Vagina (tissue), 2 donors: ENCODE measurements around the gene TTLL12. TPM values are rescaled to one million over a fixed set of nuclear protein-coding genes. Genes with fewer than 3 reads are reported as not detected.

Source experiments
- DNase-seq, 2 donors: peaks; one replicate each; pipeline ENCODE4 v3.0.0-alpha.2; 2017; ENCODE audit errors: extremely low spot score in 2 of 2
- H3K27ac ChIP-seq: fragments of 200-600 bp; sonication (generic); one replicate; pipeline ENCODE4 v1.5.1; 2019
- H3K27me3 ChIP-seq: fragments of 200-600 bp; sonication (generic); one replicate; pipeline ENCODE4 v1.5.1; 2019
- H3K36me3 ChIP-seq, 2 donors: fragments of 200-600 bp; sonication (generic); one replicate each; pipeline ENCODE4 v1.5.1; 2017 to 2019
- H3K4me1 ChIP-seq: fragments of 200-600 bp; sonication (generic); one replicate; pipeline ENCODE4 v1.5.1; 2019
- H3K4me3 ChIP-seq, 2 donors: fragments of 200-600 bp; sonication (generic); 1 replicate in 1 of 2; 2 replicates in 1 of 2; pipeline ENCODE4 v1.5.1; 2016 to 2019
- H3K9me3 ChIP-seq: fragments of 200-600 bp; sonication (generic); one replicate; pipeline ENCODE4 v1.5.1; 2019
- CTCF ChIP-seq, 3 experiments: fragments of 450-650 bp in 2 of 3; fragments of 200-600 bp in 1 of 3; sonication (generic) in 1 of 3; IDR thresholded peaks; one replicate each; pipeline ENCODE4 v1.5.1; 2017 to 2019; ENCODE audit warnings: antibody characterized with exemption in 3 of 3, mild to moderate bottlenecking in 2 of 3, moderate library complexity in 2 of 3
- POLR2A ChIP-seq, 2 donors: fragments of 450-650 bp; IDR thresholded peaks; one replicate each; pipeline ENCODE4 v1.6.1; 2017; ENCODE audit warnings: antibody characterized with exemption in 2 of 2, mild to moderate bottlenecking in 2 of 2, moderate library complexity in 2 of 2
- POLR2AphosphoS5 ChIP-seq, 2 donors: sonication (generic); formaldehyde crosslinking; IDR thresholded peaks; one replicate each; pipeline ENCODE4 v1.9.0; 2017; ENCODE audit warnings: antibody characterized with exemption in 2 of 2, mild to moderate bottlenecking in 2 of 2, low read depth in 1 of 2; ENCODE audit not compliant: insufficient read depth in 1 of 2
- intact Hi-C: fragments of 100-400 bp; cut with DNase I; formaldehyde crosslinking; loops from one replicate; pipeline ENCODE4 v1.15.1; 2023
- total RNA-seq: library from RNA; depleted of rRNA; stranded (reverse); fragments of >200 nt; gene quantifications from one replicate; pipeline ENCODE4 v1.2.3, GENCODE V29; 2016

The TTLL12 gene
- total RNA-seq, 1 donor from 2014 or later = 56.2 TPM

- Histone ChIP-seq H3K27ac (no peak overlapping the region), H3K9me3 (no peaks in the 10 kb centered on the region), H3K4me1 (no peaks in the 10 kb centered on the region), H3K4me3 (no peak overlapping the region), H3K27me3 (no peaks in the 10 kb centered on the region), H3K36me3 (no peaks in the 10 kb centered on the region)
- intact Hi-C loops = no loop called here
- TF ChIP-seq POLR2A (IDR thresholded peaks at IDR 0.05) (no peak), CTCF (IDR thresholded peaks at IDR 0.05) (no peak)
- DNase-seq = no peak
These were observed 23.0 kb upstream of the TTLL12 start for GRCh38 chr22:43209971-43210370.

GRCh38 chr22:43209523-43209890, 22.6 kb upstream of the TTLL12 start:
- no peaks in the 10 kb centered on the region for H3K36me3 ChIP-seq
- no peak overlapping the region for H3K27ac ChIP-seq
- no peak for DNase-seq
- H3K4me3 ChIP-seq = no peak overlapping the region
- intact Hi-C loops = no loop called here
- no peaks in the 10 kb centered on the region for H3K4me1 ChIP-seq
- no peaks in the 10 kb centered on the region for H3K27me3 ChIP-seq
- TF ChIP-seq POLR2AphosphoS5 (IDR thresholded peaks at IDR 0.05; ENCODE audit: insufficient read depth in 1 of 2, low read depth in 1 of 2) = no peak
- no peaks in the 10 kb centered on the region for H3K9me3 ChIP-seq

DNA sequence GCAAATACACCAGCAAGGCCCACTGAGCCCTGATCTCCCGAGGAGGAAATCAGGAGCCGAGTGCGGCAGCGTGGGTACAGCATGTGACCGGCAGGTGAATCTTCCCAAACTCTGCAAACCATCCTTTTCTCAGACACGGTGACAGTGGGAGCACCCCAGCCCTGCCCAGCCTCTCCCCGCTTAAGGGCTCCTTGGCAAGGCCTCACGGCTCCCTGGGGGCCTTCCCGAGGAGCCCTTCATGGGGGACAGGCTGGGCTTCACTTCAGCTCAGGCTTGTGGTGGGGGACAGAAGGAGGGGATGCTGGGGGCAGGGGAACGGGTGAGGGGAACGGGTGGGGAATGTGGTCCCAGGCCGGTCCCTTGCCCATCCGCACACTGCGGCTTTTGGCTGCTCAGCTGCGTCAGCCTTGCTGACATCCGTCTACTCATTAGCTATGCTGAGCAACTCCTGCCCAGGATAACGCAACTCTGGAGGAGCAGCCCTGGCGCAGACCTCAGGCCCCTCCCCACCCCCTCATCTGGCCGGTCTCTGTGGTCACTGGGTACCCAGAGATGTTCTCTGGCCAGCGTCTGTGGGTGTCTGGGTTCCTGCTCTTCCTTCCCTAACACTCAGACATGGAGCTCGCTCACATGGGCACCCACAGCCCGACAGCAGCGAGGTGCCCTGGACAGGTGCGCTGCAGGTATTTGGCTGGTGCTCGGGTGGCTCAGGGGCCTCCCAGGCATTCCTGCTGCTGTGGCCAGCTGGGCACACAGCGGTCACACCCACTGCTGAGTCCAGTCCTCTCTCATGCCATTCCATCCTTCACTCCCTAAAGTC, 22.0 kb upstream of the TTLL12 start:
- H3K27me3 ChIP-seq = no peaks in the 10 kb centered on the region
- H3K4me3 ChIP-seq = no peak overlapping the region
- no peak overlapping the region for H3K27ac ChIP-seq
- H3K4me1 ChIP-seq = no peaks in the 10 kb centered on the region
- no peaks in the 10 kb centered on the region for H3K36me3 ChIP-seq
- no peaks in the 10 kb centered on the region for H3K9me3 ChIP-seq
- DNase-seq = no peak
- intact Hi-C loops = no loop called here
- no peak for TF ChIP-seq CTCF (IDR thresholded peaks at IDR 0.05)
- no peak for TF ChIP-seq POLR2A (IDR thresholded peaks at IDR 0.05)
- TF ChIP-seq POLR2AphosphoS5 (IDR thresholded peaks at IDR 0.05; ENCODE audit: insufficient read depth in 1 of 2, low read depth in 1 of 2) = no peak

GRCh38 chr22:43207849-43208702, 21.1 kb upstream of the TTLL12 start:
- H3K36me3 ChIP-seq = no peaks in the 10 kb centered on the region
- no peak overlapping the region for H3K4me3 ChIP-seq
- no peaks in the 10 kb centered on the region for H3K9me3 ChIP-seq
- no peak for TF ChIP-seq POLR2A (IDR thresholded peaks at IDR 0.05)
- TF ChIP-seq POLR2AphosphoS5 (IDR thresholded peaks at IDR 0.05; ENCODE audit: insufficient read depth in 1 of 2, low read depth in 1 of 2) = no peak
- TF ChIP-seq CTCF (IDR thresholded peaks at IDR 0.05) = no peak
- no peaks in the 10 kb centered on the region for H3K4me1 ChIP-seq
- no peaks in the 10 kb centered on the region for H3K27me3 ChIP-seq
- DNase-seq = no peak
- intact Hi-C loops = no loop called here
- H3K27ac ChIP-seq = no peak overlapping the region

DNA sequence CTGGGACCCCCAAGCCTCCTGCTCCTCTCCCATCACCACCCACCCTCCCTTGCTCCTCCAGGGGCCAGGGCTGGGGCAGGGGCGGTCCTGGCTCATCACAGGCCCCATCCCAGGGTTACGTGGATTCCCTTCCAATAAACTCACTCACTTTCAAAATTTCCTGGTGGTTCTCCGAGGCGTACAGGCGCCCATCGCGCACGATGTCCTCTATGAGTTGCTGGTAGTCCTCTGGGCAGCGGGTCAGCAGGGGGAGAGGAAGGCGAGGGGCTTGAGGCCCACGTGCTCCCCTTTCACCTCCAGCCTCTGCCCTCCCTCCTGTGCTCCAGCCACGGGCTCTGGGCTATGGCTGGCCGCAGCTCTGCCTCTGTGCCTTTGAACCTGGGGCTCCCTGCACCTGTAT, 20.5 kb upstream of the TTLL12 start:
- Histone ChIP-seq H3K27ac (no peak overlapping the region), H3K4me1 (no peaks in the 10 kb centered on the region), H3K4me3 (no peak overlapping the region), H3K27me3 (no peaks in the 10 kb centered on the region), H3K36me3 (no peaks in the 10 kb centered on the region), H3K9me3 (no peaks in the 10 kb centered on the region)
- DNase-seq = no peak
- intact Hi-C loops = no loop called here
- no peak for TF ChIP-seq POLR2AphosphoS5 (IDR thresholded peaks at IDR 0.05; ENCODE audit: insufficient read depth in 1 of 2, low read depth in 1 of 2)
- TF ChIP-seq CTCF (IDR thresholded peaks at IDR 0.05) = no peak
- no peak for TF ChIP-seq POLR2A (IDR thresholded peaks at IDR 0.05)
